GM21447 (cell line): ENCODE data around the gene EXOSC5.
A peak's percentile ranks its signal among the peaks of the same experiment; 100 is the strongest.
"Not testable (repeated sequence)": the region's sequence is repeated elsewhere in the genome, so short reads cannot be mapped to it uniquely, and the experiment has no call there.

ENCODE experiments used
- ATAC-seq: cut with Tn5 transposase; IDR thresholded peaks from one replicate; pipeline ENCODE4 v1.9.1; 2021; ENCODE audit not compliant: unreplicated experiment

Gene EXOSC5

DNA sequence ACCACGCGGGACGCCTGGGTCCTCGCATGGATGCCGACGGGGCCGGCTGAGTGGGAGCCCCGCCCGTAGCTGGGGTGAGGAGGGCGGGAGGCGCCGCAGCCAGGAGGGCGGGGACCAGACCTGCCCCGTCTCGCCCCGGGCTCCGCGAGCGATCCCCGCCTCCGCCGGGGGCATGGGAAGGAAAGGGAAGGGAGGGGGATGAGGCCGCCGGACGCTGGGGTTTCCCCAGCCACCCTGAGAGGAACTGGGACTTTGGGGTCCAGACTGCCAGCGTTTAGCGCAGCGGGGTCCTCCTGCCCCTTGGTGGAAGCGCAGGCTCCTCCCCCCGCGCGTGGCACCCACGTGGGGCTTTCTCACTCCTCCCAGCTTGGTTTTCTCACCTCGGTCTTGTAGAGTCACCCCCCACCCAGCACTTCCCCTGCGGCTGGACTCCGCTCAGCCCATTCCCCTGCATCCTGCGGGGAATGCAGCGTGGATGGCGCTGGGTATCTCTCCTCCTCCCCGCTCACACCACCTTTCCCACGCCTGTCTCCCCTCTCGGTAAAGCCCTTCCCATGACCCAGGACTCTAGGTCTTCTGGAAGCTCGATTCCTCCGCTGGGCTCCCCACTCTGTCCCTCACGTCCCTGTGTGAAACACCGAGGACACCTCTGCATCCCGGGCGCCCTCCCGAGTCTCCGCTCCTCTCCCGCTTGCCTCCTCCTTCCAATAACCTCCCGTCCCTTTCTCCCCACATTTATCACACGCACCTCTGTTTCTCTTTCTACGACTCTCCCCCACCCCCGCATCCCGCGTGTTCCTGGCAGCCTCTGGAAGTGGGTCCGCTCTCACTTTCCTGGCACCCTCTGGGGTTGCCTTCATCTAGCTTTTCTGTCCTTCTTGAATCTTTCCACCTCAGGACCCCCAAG, 45.6 kb downstream of the EXOSC5 start:
- ATAC-seq, result peak; percentile 36

DNA sequence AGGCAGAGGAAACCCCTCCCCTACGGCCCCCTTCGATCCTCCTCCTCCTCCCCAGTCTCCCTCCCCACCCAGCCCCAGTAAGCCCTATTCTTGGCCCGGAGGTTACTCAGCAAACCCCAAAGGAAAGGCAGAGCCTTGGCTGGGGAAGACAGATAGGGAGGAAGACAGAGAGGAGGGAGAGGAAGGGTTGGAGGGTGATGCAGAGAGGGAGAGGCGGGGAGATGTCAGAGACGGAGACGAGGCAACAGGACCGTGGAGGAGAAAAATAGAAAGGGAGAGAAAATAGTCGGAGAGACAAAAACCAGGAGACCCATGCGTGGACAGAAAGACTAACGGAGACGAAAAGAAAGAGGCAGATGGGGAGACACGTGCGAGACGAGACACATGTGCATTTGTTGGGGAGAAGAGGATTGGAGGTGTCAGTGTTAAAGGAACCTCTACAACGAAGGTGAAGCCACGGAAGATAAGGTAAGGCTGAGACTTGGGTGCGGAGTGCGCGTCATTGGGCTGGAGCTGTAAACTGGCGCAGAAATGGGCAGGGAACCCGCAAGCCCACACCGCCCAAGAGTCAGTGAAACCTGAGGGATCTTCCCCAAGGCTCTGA, 46.3 kb downstream of the EXOSC5 start:
- no peak for ATAC-seq

DNA sequence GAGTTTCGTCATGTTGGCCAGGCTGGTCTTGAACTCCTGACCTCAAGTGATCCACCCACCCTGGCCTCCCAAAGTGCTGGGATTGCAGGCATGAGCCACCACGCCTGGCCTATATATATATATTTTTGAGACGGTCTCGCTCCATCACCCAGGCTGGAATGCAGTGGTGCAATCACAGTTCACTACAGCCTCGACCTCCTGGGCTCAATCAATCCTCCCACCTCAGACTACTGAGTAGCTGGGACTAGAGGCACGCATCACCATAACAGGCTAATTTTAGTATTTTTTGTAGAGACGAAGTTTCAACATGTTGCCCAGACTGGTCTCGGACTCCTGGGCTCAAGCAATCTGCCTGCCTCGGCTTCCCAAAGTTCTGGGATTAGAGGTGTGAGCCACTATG, 50.2 kb downstream of the EXOSC5 start:
- ATAC-seq, result not testable (repeated sequence)

DNA sequence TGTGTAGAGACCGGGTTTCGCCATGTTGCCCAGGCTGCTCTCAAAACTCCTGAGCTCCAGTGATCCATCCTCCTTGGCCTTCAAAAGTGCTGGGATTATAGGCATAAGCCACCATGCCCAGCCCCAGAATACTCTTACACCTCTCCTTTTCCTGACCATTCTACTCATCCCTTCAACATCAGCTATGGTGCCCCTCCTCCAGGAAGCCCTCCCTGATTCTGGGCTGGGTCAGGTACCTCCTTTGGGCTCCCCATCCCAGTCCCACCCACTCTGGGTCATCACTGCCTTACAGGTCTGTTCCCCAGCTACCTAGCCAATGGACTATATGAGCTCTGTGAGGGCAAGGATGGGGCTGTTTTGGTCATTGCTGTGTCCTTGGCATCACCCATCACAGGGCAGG, 53.0 kb downstream of the EXOSC5 start:
- ATAC-seq, result no peak

DNA sequence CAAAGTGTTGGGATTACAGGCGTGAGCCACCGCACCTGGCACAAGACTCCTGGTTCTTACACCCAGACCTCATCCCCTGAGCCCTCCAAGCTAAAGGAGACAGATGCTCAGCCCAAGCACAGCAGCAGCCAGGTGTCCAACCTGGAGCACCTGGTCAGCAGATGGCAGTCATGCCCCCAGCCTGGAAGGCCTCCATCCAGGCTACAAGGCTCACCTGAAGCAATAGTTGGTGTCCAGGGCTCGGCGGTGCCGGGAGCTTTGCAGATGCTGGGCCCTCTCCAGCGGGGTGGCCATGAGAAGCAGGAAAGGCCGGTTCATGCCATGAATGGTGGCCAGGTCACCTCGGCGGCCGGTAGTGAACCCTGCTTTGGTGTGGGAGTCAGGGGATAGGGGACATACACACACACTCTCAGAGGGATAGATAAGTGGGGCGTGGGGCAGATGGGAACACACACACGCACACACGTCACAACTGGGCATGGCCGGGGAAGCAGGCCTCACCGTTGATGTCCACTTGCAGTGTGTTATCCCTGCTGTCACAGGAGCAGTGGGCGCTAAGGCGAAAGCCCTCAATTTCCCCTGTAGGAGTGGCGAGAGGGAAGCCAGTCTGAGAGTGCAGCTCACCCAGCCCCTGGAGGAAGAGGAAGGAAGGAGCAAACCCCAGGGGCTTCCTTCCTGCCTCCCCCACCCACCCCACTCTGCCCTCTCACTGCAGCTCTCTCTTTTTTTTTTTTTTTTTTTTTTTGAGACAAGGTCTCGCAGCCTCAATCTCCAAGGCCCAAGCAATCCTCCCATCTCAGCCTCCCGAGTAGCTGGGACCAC, 55.3 kb downstream of the EXOSC5 start:
- ATAC-seq, result no peak

DNA sequence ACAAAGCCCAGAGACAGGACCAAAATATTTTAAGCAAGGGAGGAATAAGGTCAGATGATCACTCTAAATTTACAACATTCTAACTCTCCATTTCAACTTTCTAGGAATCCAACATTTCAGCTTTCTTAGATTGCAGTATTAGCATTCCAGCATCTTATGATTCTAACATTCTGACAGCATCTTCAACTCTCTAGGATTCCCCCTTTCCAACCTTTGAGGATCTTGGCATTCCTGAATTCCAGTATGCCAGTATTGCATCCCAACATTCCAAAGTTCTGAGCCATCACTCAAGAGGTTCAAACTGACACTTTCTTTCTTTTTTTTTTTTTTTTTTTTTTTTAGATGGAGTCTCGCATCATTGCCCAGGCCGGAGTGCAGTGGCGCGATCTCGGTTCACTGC, 57.2 kb downstream of the EXOSC5 start:
- no peak for ATAC-seq
